ENCODE data around the gene CNN2. TPM values are rescaled to one million over a fixed set of nuclear protein-coding genes. Genes with fewer than 3 reads are reported as not detected.
A peak's percentile ranks its signal among the peaks of the same experiment; 100 is the strongest.

CNN2 gene
- total and polyA plus RNA-seq, 2 of the 13 experiments (the other 11 are each of a cell fraction or from before 2014, with no cell fraction given), result 63.6 to 70.0 TPM

- TF ChIP-seq ZNF570 (CRISPR knock-in tag; IDR thresholded peaks at IDR 0.05; ENCODE audit: borderline replicate concordance) (no peak), MYC (CRISPR knock-in tag; IDR thresholded peaks at IDR 0.05; ENCODE audit: borderline replicate concordance) (peak; percentile 97), ZNF883 (CRISPR knock-in tag; IDR thresholded peaks at IDR 0.05; ENCODE audit: not compliant biosample characterization) (peak; percentile 60), PITX1 (CRISPR knock-in tag; IDR thresholded peaks at IDR 0.05) (peak; percentile 75), ZNF446 (CRISPR knock-in tag; IDR thresholded peaks at IDR 0.05) (peak; percentile 86), REPIN1 (CRISPR knock-in tag; IDR thresholded peaks at IDR 0.05; ENCODE audit: borderline replicate concordance, low read depth) (peak; percentile 85), HNF1A (IDR thresholded peaks at IDR 0.05; ENCODE audit: low read depth) (no peak), HNF1A (CRISPR knock-in tag; IDR thresholded peaks at IDR 0.05; ENCODE audit: borderline replicate concordance) (peak; percentile 32; the same call in 1 of the 2 replicates), MAX (IDR thresholded peaks at IDR 0.05) (peak; percentile 99), PAXIP1 (CRISPR knock-in tag; conservative IDR thresholded peaks at IDR 0.05) (peak; percentile 37), STAT5B (CRISPR knock-in tag; IDR thresholded peaks at IDR 0.05) (0 out of 2 replicates have a peak, but pooled peaks have one; percentile 35), RELA (CRISPR knock-in tag; IDR thresholded peaks at IDR 0.05) (peak; percentile 56; the same call in 1 of the 2 replicates), MNT (IDR thresholded peaks at IDR 0.05) (peak; percentile 64), AKAP8 (CRISPR knock-in tag; IDR thresholded peaks at IDR 0.05) (peak; percentile 44), ZFP1 (CRISPR knock-in tag; IDR thresholded peaks at IDR 0.05) (0 out of 2 replicates have a peak, but pooled peaks have one; percentile 5), ZNF276 (CRISPR knock-in tag; IDR thresholded peaks at IDR 0.05; ENCODE audit: low read depth) (peak; percentile 77; the same call in 1 of the 2 replicates), TGIF2 (CRISPR knock-in tag; IDR thresholded peaks at IDR 0.05) (peak; percentile 95)
Measured at GRCh38 chr19:1050989-1051788, 24.8 kb downstream of the CNN2 start (continued).

All from HepG2 (cell line).